MV-4-11 (cell line): ENCODE results near the gene FCN2.

Source experiments
- DNase-seq: peaks from one replicate; lab custom pipeline; 2025; lab: John Stamatoyannopoulos, UW

Gene FCN2

DNA sequence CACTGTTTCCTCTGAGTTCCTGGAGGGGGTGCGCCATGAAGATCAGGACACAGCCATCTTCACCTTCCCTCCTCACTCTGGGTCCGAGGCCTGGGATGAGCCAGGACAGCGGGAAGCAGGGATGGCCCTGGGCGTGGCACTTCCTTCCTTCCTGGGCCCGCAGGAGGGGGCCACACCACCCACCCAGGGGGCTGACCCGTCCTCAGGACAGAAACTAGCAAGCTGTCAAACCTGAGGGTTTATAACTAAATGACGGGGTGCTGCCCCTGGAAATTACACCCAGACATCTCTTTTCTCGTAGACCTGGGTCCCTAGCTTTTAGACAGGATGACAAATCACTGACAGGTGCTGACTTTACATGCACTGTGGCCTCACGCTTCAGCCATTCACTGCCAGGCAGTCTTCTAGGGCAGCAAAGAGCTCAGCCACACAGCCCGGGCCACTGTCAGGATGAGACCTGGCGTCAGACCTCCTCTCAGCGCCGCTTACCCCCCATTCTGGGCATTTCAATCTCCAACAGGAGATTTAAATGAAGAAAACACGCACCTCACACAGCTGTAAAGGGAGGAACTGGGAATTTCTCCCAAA, 8.1 kb downstream of the FCN2 start:
- no peak for DNase-seq

DNA sequence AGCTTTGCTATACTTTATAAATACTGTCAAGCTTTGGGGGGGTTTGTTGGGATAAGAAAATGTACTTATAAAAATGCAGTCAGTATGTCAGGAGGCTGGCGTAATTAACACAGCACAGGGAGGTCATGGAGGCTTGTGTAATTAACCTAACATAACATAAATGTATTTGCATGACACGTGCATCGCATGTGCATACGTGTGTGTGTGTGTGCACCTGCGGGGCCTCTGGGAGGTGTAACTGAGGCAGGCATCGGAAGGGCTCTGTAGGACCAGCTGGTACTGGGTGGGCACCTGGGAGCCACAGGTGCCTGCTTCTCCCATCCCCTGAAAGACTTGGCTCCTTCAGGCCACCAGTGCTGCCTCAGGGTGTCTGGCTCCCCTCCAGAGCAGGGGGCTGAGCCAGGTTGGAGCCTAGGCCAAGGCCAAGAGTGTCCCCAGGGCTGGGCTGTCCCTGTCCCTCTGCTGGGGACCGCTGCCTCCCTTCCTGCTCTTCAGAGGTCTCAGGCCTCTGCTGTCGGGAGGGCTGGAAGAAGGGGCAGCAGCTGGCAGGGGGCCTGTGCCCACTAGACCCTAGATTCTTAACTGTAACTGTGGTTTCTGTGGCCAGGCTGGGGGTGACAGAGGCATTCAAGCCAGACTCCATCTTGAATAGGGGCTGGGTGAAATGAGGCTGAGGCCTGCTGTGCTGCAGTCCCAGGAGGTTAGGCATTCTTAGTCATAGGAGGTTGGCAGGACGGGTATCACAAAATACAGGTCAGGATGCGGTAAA, 9.0 kb downstream of the FCN2 start:
- no peak for DNase-seq

DNA sequence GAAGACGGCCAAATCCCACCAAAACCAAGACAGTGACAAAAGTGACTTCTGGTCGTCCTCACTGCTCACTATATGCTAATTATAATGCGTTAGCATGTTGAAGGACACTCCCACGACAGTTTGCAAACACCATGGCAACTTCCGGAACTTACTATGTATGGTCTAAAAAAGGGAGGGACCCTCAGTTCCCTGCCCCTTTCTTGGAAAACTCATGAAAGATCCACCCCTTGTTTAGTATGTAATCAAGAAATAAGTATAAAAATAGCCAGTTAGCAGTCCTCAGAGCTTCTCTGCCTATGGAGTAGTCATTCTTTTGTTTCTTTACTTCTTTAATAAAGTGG, 9.5 kb downstream of the FCN2 start:
- DNase-seq, result no peak

DNA sequence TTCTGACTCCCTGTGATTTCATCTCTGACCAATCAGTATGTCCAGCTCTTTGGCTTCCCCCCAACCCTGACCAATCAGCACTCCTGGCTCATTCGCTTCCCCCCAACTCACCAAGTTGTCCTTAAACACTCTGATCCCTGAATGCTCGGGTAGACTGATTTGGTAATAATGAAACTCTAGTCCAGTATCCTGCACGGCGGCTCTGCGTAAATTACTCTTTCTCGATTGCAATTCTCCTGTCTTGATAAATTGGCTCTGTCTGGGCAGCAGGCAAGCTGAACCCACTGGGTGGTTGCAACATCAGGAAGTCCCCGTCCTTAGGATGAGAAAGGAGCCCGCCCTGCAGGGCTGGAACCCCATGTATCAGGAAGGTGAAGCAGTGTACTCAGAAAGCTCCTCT, 10.4 kb downstream of the FCN2 start:
- DNase-seq, result peak; percentile 7

DNA sequence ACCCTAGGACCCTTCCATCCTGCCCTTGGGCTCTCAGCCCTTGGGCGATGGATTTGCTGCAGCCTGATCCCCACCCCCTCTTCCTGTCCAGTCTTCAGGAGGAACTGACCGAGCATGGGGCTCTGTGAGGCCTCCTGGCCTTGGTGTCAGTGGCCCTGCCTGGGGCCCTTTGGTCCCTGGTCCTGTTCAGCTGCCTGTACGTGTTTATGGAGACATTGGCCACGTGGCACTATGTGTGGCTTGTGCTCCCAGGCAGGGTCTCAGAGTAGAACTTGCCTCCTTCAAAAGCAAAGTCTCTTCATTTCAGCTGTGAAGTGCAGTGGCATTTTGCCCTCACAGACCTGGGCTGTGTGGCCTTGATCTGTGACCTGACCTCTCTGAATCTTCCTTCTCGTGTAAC, 11.1 kb downstream of the FCN2 start:
- DNase-seq, result no peak

DNA sequence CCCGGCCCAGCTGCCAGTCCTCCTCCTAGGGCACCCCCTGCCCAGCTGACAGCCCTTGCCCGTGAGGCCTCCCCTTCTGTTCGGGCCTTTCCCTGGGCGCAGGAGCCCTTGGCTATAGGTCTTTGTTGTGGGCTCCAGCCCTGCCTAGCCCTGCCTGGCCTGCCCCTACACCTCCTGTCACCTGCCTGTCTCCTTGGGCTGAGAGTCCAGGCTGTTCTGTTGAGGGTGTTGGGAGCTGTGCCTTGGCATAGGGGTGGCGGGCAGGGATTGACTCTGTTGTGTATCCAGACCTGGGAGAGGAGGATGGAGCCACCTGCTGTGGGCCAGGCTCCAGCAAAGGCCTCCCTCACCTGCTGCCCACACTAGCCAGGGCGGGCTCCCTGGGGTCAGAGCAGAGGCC, 11.6 kb downstream of the FCN2 start:
- DNase-seq, result no peak

DNA sequence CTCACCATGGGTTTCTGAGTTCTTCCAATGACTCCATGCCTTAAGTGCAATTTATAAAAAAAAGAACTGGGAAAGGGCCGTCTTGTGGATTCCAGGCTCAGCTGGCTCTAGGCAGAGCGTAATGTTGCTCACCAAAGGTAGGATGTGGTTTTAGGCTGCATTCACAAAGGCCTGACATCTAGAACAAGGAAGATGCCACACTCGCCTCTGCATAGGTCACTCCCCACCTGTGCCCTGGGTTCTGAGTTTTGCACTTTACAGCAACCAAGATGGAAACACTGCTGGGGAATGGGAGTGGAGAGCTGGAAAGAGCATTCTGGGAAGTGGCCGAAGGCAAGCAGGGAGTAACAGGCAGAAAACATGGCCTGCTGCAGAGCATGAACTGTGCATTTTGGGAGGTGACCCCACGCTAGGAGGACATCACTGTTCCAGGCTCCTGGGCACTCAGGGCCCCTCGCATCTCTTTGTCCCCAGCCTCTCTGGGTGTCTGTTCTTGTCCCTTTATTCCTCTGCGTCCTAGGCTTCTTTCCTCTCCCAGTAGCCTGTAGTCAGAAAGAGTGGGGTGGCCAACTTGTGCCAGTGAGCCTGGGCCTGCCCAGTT, 12.3 kb downstream of the FCN2 start:
- DNase-seq, result no peak

DNA sequence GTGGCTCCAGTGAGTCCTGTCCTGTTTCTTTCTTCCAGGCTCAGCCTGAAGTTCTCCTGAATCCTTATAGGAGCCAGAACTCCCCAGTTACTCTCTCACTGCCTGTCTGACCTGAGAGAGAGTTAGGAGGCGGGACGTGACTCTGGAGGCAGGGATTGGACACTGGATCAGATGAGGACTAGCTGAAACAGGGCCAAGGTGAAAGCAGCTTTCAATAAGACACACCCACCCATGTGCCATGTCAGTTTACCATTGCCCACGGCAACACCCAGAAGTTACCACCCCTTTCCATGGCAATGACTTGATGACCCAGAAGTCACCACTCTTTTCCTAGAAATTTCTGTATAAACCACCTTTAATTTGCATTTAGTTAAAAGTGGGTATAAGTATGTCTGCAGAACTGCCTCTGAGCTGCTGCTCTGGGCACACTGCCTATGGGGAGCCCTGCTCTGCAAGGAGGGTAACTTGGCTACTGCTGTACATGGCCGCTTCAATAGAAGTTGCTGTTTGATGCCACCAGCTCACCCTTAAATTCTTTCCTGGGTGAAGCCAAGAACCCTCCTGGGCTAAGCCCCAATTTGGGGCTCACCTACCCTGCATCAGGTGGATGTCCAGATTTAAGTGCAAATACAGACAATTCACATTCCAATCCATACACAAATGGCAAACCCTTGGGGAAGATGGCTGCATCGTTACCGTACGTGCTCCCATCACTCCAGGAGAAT, 13.7 kb downstream of the FCN2 start:
- no peak for DNase-seq

DNA sequence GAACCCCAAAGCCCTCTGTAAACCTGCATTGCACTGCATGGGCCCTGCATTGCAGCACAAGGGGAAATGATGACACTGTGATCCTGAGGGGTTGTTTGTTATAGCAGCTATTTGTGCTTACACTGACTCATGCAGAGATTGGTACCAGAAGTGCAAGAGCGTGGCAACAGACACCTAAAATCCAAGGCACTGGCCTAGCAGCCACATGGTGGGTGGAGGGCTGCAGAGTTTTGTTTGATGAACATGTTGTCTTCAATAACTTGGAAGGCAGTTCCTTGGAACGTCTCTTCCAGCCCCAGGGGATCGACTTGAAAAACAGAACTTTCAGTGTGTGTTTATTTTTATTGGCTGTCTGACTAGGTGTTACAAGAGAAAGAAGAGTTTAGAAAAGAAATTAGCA, 14.5 kb downstream of the FCN2 start:
- no peak for DNase-seq

DNA sequence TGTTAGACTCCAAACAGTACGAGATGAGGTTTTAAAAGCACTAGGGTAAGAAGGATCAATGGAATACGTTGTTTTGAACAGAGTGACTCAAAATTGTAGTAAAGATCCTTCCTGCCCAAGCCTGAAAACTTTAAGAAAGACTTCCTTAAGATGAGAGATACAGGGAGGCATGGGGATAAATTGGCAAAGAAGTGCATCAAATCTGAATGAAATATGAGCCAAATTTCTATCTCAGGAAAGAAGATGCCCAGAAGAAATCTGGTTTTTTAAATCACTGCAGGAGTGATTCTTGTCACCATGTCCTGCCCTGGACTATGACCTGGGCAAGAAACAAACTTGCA, 14.9 kb downstream of the FCN2 start:
- no peak for DNase-seq

DNA sequence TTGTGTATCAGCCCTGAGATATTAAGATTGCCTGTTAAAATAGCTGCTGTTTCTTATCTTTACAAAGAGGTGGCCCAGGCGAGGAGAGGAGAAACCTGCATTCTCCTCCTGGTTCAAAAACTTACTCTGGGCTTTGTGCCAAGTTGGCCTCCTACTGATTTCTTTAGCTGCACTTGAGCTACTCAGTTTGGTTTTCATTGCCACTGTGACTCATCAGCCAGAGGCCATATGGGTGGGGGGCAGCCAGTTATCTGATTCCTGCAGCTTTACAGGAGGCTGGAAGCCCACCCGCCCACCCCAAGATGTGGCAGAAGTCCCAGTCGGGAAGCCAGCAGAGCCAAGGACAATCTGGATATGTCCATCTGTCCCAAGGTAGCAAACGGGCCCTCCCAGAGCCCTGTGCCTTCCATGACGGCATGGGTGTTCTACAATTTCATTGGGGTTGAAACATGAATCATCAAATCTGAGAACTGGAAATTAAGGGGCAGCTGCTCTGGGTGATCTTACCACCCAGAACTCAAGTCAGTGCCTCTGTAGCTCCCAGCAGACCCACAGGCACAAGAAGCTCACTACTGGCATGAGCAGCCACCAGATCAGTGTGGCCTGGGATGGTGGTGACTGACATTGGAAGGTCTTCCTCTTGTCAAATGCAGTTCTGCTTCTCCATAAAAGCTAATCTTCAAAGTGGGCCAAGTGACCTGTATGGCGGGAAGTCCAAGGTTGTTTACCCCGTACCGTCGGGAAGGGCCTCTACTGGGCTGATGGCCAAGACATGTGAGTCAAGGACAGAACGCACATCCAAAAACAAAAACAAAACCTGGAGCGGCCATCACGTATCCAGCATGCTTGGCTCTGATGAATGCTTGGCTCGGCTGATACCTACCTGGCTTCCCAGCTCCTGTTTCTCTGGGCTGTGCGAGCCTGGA, 15.6 kb downstream of the FCN2 start:
- no peak for DNase-seq

DNA sequence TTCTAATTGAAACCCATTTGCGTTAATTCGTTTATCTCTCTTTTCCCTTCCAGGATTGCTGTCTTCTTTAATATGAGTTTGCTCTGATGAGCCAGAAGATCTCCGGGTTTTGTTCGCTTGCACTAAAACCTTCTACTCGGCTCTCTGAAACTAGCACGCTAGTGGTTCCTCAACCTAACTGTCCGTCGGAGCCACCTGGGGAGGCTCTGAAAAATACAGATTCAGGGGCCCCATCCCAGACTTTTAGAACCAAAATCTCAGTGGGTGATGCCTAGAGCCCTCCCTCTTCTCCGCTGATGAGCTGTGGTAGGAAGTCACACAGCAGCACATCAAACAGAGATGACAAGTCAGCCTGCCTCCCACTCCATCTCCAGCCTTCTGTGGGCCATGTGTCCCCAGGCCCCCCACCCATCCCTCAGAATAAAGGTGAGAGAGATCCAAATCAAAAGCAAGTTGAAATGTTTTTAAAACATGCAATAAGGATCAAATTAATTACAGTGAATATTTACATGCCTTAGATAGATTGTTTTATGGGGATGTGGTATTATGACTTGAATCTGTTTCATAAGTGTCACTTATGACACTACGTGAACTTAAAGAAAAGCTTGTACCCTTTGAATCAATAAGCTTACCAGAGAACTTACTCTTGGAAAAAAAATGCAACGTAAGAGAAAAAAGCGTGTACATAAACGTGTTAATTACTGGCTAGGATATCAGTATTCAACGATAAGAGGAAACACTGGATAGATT, 16.4 kb downstream of the FCN2 start:
- DNase-seq, result no peak

DNA sequence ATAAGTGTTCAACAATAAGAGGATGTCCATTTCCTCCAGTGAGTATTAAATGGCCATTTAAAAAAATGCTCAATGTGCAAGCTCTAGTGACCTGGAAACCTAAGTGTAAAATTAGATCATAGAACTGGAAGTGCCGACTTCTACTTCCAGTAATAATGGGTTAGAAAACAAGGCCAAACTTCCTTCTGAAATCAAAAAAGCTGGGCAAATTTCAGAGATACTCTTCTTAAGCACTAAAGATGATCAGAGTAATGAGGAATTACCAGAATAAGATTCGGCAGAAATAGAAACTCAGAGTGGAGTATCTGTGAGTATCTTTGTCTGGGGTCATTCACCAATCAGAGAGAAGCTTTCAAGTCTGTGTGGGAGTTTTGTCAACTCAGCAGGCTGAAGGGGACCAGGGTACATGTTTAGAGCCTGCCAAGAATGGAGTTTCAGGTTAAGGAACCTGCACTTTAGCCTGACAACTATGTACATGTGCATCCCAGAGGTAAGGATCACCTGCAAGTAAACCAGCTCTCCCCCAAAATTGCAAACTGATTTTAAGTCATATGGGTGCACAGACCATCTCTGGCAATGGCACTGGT, 17.1 kb downstream of the FCN2 start:
- no peak for DNase-seq

DNA sequence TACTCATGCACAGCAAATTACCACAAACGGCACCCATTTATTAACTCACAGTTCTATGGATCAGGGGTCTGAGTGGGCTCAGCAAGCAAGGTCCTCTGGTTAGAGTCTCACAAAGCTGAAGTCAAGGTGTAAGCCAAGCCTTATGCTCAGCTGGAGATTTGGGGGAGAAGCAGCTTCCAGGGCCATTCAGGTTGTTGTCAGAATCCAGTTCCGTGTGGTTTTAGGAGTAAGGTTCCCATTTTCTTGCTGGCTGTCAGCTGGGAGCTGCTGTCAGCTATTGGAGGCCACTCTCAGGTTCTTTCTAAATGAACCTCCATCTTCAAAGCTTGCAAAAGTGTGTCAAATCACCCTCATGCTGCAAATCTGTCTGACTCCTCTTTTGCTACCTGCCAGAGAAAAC, 17.7 kb downstream of the FCN2 start:
- no peak for DNase-seq

DNA sequence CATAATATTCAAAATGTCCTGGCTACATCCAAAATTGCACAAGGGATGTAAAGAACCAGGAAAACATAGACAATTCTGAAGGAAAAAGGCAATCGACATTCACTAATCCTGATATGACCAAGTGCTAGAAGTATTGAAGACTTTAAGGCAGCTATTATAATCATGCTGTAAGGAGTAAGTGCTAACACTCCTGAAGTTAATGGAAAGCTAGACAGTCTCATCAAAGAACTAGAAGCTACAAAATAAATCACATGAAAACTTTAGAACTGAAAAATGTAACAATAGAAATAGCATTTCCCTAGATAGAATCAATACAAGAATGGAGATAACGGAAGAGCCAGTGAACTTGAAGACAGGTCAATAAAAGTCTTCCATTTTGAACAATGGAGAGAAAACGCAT, 18.6 kb downstream of the FCN2 start:
- DNase-seq, result no peak

DNA sequence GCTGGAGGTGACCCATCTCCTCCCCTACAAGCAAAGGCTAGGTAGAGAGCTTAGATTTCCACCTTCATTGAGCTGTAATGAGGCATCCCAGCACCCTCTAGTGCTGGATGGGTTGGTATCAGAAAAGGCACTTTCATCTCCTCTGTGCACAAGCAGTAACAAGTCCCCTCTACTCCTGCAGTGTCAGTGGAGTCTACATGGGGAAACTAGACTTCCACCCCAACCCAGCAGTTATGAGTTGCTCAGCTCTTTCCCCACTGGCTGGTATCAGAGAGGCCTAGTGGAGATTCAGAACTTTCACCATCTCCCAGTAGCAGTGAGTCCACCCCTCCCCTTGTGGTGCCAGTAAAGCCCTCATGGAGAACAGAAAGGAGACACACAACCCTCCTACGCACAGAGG, 19.2 kb downstream of the FCN2 start:
- no peak for DNase-seq

DNA sequence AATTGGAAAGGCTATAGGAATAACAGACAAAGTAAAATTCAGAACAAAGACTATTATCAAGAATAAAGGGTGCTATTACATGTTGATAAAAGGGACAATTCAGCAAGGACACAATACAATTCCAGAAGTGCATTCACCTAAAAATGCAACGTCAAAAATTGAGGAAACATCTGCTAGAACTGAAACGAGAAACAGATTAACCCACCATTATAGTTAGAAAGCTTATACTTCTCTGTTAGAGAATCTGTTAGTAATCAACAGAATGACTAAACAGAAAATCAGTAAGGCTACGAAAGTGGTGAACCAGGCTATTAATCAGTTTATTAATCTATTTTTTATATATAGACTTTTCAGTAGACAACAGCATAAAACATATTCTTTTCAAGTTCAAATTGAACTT, 22.3 kb downstream of the FCN2 start:
- DNase-seq, result peak; percentile 5

DNA sequence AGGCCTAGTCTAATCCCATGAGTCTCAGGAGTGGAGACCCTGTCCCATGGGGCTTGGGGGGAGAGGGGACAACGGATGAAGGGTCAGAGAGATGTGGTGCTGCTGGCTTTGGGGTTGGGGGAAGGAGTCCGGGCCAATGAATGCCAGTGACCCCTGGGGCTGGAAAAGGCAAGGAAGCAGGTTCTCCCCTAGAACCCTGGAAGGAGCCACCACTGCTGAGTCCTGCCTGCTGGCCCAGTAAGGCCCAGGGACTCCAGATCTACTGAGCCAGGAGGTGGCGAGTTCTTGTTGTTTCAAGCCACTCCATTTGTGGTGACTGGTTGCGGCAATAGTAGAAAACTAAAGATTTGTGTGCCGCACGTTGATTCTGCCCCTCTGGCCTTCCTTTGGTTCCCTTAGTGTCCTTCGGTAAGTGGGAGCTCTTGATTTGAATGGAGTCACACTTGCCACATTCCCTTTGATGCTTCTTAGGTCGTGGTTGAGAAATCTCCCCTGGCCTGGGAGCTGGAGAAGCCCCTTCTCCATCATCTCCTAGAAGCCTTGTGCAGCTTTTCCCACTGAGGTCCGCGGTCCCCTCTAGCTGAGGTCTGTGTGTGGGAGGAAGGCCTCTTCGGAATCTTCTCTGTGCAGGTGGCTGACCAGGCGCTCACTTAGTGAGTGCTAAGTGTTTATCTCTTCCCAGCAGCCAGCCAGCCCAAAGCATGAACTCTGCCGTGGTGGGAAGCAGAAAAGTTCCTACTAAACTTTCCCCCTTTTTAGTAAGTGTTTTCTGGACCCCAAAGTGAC, 28.1 kb downstream of the FCN2 start:
- DNase-seq, result no peak

DNA sequence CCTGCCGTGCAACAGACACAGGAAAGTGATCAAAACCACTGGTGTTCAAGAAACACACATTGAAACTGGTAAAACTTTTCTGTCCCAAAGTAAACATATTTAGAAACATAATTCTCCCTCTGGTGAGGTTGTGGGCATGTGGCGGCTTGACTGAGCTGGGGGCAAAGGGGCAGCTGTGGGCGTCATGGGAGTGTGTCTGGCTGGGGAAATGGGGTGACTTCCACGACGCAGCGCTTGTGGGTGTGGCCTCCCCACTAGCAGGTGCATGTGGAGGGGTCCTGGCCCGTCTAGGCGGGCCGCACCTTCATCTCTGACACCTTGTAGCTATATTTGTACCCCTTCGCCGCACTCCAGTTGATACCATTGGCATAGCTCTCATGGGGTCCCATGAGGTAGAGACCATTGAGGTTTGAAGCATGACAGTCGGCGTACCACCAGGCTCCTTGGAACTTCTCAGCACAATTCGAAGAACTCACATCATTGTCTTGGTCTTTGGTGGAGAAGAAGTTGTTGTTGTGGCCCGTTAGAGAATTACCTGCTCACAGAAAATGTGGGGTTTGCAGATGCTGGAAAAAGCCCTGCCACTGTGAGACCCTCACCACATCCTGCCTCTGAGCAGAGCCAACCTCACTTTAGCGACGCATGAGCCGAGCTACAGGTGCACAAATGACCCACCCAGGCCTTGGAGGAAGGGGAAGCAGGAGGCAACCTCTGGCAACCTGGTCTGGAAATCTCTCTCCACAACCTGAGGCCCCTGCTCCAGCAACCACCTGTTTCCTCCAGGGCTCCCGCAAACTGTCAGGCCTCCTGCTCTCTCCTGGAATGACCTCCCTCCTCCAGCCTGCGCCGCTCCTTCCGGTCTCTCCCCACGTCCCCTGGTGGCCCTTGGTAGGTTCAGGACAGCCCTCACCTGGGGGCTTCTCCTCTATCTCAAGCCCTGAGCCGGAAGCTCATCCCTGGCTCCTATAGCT, 29.2 kb downstream of the FCN2 start:
- no peak for DNase-seq
